DLD1 (cell line): ENCODE results near the gene OR52E6.

Experiments
- in situ Hi-C: cut with HindIII; loops from 2 replicates; pipeline ENCODE4 v1.10.0; 2017; ENCODE audit warnings: low sequenced_read_pairs

Gene OR52E6

GRCh38 chr11:5803982-5804381 lies 37.7 kb downstream of the OR52E6 start:
- in situ Hi-C loops = no loop called here

- in situ Hi-C loops = no loop called here
Measured at GRCh38 chr11:5796541-5796940, 45.2 kb downstream of the OR52E6 start.

GRCh38 chr11:5791165-5791564 lies 50.5 kb downstream of the OR52E6 start, which contains the start of gene OR52N1:
TSS of gene OR52N1 (minus strand) at chr11:5791265. CDS start at chr11:5788816, 2,449 bp downstream.
- in situ Hi-C loops = no loop called here
